COLO829 (cell line): ENCODE data around the gene PCDH17.

Source experiments
- DNase-seq: peaks from one replicate; pipeline ENCODE4 v3.0.0; 2012; ENCODE audit warnings: low spot score

PCDH17 gene

GRCh38 chr13:57734306-57734705 lies 102.8 kb downstream of the PCDH17 start:
- DNase-seq: no peak

GRCh38 chr13:57739089-57739488 lies 107.5 kb downstream of the PCDH17 start:
- DNase-seq: no peak

DNA sequence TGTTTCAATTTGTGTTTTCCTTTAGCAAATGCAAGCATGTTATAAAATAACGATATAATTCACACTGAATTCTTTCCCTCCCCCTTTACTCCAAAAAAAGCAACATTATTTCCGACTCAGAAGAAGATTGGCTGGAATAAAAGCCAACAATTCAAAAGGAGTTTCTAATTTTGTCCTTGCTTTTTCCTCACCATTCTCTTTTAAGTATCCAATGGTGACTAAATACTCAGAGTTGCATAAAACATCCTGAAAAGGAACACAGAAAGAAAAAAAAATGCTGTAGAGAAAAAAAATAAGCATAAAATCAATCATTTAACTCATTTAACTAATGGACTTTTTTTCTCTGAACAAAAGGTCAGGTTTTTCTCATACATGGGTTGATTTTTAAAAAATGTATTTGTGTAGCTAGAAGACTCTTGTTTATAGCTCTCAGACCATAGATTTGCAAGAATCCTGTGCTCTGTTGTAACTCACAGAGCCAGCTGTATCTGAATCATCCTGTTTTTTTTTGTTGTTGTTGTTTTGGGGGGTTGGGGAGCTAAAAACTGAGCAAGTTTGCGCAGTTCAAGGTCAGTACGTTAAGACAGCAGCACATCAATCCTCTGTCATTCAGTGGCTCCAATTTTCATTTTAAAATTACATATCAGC lies 108.1 kb downstream of the PCDH17 start:
- DNase-seq: no peak

DNA sequence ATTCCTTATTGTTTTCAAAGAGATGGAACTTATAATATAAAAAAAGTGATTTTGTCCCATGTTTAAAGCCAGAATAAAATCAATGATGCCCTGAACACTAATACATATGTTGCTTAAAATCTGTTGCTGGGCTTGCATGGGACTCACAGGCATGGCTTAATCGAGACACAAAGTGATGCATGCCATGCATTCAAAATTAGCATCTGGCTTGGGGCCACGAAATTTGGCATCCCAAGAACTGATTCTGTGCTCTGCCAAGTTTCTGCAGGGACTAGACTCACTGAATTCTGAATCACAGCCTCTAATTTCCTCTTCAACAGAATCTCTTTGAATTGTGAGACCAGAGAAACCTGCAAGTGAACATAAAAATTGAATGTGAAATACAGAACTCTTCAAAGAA lies 109.2 kb downstream of the PCDH17 start:
- no peak for DNase-seq

DNA sequence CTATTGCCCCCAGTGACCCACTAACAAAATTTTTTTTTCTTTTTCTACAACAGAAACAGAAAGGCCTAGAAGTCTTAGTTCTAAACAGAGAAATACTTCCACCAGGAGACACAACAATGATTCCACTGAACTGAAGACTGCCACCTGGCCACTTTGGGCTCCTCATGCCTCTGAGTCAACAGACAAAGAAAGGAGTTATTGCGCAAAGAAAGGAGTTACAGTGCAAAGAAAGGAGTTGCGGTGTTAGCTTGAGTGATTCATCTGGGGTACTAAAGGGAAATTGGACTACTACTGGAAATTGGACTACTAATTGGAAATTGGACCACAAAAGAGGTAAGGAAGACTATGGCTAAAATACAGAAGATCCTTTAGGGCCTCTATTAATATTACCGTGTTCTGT lies 116.6 kb downstream of the PCDH17 start:
- DNase-seq: no peak

DNA sequence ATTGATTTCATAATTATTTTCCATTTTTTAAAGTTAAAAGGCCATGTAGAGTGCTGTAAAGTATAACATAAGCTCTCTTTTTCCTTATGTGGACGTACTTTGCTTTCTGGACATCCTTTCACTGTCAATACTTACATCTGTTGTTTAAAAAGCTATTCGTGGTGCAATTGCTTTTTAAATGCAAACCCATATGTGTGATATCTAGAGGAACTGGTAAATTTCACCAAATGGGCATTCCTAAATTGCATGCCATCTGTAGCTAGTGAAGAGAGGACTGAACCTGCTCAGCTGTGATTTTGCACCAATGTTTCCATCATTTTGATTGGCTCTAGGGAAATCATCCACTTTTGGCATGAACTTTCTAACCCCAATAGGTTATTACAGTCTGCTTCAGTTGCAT lies 129.4 kb downstream of the PCDH17 start:
- no peak for DNase-seq

DNA sequence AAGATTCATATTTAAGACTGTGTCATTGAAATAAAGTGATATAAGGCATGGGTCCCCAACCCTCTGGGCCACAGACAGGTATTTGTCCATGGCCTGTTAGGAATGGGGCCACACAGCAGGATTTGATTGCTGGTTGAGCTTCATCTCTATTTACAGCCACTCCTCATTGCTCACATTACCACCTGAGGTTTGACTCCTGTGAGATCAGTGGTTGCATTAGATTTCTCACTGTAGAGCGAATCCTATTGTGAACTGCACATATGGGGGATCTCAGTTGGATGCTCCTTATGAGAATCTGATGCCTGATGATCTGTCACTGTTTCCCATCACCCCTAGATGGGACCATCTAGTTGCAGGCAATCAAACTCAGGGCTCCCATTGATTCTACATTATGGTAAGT lies 132.1 kb downstream of the PCDH17 start:
- DNase-seq: no peak
